ENCODE measurements around the gene UBASH3A. TPM values are rescaled to one million over a fixed set of nuclear protein-coding genes. Genes with fewer than 3 reads are reported as not detected.

UBASH3A gene
- total and polyA plus RNA-seq, 2 donors (not counting 1 experiment from before 2014, with no cell fraction given) = not detected

DNA sequence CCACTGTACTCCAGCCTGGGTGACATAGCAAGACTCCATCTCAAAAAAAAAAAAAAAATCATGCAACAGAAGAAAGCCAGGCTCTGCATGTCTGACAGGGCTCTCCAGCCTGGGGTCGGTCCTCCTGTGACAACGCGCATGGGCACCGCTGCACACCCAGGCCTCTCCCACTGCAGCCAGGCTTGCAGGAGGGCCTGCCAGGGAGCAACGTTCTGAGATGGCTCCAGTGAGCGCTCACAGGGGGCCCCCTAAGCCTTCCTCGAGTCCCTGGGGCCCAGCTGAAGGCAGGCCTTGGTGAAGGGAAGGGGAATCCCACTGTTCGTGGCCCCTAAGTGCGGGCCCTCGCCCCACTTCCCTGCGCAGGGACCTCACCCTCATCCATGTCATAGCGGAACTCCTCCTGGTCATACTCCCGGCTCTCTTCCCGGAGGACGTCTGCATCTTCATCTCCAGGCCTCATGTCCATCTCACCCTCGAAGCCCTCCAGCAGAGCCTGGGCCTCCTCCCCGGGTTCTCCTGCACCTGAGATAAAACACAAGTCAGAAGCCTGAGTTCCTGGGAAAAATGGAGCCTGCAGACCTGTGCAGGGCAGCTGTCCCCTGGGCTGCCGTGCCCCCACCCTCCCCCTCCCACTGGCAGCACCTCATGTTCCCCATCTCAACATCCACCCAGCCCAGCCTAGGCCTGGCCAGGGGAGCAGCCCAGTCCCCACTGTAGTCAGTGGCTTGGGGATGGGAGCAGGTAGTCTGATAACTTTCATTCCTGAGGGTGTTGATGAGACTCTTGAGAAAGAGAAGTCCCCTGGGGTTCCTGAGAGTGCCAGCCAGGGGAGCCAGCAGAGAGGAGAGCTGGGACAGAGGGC is 72.1 kb downstream of the UBASH3A start:
- DNase-seq (ENCODE audit: low read depth in 2 of 2) = no peak
- H2AFZ ChIP-seq (ENCODE audit: low read length) = no peak overlapping the region
- TF ChIP-seq EZH2 (IDR thresholded peaks at IDR 0.05; ENCODE audit: low read length, missing control alignments) = no peak
- TF ChIP-seq, protein P1, sequence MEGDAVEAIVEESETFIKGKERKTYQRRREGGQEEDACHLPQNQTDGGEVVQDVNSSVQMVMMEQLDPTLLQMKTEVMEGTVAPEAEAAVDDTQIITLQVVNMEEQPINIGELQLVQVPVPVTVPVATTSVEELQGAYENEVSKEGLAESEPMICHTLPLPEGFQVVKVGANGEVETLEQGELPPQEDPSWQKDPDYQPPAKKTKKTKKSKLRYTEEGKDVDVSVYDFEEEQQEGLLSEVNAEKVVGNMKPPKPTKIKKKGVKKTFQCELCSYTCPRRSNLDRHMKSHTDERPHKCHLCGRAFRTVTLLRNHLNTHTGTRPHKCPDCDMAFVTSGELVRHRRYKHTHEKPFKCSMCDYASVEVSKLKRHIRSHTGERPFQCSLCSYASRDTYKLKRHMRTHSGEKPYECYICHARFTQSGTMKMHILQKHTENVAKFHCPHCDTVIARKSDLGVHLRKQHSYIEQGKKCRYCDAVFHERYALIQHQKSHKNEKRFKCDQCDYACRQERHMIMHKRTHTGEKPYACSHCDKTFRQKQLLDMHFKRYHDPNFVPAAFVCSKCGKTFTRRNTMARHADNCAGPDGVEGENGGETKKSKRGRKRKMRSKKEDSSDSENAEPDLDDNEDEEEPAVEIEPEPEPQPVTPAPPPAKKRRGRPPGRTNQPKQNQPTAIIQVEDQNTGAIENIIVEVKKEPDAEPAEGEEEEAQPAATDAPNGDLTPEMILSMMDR (conservative IDR thresholded peaks at IDR 0.05 in 1 of 2, IDR thresholded peaks at IDR 0.05 in 1 of 2; ENCODE audit: low read depth in 1 of 2, low read length in 2 of 2) = no peak
- H3K27me3 ChIP-seq (ENCODE audit: control insufficient read depth, insufficient read depth, low read length) = no peaks in the 10 kb centered on the region
- H3K4me3 ChIP-seq (replicated peaks in 1 of 4; ENCODE audit: control extremely low read depth in 1 of 4, insufficient read depth in 1 of 4, low read depth in 3 of 4, low read length in 4 of 4) = no peak overlapping the region
- no peak overlapping the region for H3K4me2 ChIP-seq (ENCODE audit: extremely low read depth, insufficient read depth, low read length)
- H4K20me1 ChIP-seq (ENCODE audit: control insufficient read depth, extremely low read depth, insufficient read depth, low read length) = no peaks in the 10 kb centered on the region
- H3K9ac ChIP-seq (ENCODE audit: insufficient read depth, low read length) = no peak overlapping the region
- H3K4me1 ChIP-seq (ENCODE audit: control insufficient read depth, extremely low read depth, insufficient read depth, low read length) = no peaks in the 10 kb centered on the region
- no peaks in the 10 kb centered on the region for H3K79me2 ChIP-seq (ENCODE audit: control insufficient read depth, insufficient read depth, low read length)
- H3K27ac ChIP-seq (ENCODE audit: insufficient read depth, low read length) = no peak overlapping the region
- H3K9me3 ChIP-seq (ENCODE audit: control insufficient read depth, insufficient read depth, low read depth, low read length) = no peaks in the 10 kb centered on the region
- no peaks in the 10 kb centered on the region for H3K36me3 ChIP-seq (ENCODE audit: control insufficient read depth, insufficient read depth, low read length)

DNA sequence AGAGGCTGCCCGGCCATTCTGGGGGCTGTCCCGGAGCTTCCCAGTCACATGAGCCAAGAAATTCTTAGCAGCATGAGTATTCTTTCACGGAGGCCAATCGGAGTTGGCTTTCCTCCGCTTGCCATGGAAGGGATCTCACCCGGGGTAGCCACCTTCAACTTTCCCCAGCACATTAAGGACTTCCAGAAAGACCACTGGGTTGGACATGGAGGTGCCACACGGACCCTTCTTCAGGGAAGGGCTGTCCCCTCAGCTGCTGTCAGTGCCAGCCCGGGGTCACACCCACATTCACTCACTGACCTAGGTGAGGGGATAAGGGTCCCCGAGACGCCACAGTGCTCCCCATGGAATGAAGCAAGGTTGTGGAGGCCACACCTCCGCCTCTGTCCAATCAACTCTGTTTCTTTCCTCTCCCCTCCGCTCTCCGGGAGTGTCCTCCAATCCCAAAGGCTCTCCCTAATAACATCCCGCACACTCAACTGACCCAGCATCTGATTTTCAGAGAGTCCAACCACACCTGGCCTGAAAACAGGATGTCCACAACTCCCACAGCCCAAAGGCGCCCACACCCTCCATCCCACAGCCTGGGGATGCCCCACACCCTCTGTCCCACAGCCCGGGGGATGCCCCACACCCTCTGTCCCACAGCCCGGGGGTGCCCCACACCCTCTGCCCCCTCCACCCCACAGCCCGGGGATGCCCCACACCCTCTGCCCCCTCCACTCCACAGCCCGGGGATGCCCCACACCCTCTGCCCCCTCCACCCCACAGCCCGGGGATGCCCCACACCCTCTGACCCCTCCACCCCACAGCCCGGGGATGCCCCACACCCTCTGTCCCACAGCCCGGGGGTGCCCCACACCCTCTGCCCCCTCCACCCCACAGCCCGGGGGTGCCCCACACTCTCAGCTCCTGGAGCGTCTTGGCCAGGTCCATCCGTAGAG is 73.0 kb downstream of the UBASH3A start:
- no peak for TF ChIP-seq EZH2 (IDR thresholded peaks at IDR 0.05; ENCODE audit: low read length, missing control alignments)
- TF ChIP-seq, protein P1 (conservative IDR thresholded peaks at IDR 0.05 in 1 of 2, IDR thresholded peaks at IDR 0.05 in 1 of 2; ENCODE audit: low read depth in 1 of 2, low read length in 2 of 2) = no peak
- no peak overlapping the region for H3K4me2 ChIP-seq (ENCODE audit: extremely low read depth, insufficient read depth, low read length)
- H3K27me3 ChIP-seq (ENCODE audit: control insufficient read depth, insufficient read depth, low read length) = no peaks in the 10 kb centered on the region
- H3K4me3 ChIP-seq (replicated peaks in 1 of 4; ENCODE audit: control extremely low read depth in 1 of 4, insufficient read depth in 1 of 4, low read depth in 3 of 4, low read length in 4 of 4) = no peak overlapping the region
- H2AFZ ChIP-seq (ENCODE audit: low read length) = no peak overlapping the region
- H3K36me3 ChIP-seq (ENCODE audit: control insufficient read depth, insufficient read depth, low read length) = no peaks in the 10 kb centered on the region
- no peak overlapping the region for H3K27ac ChIP-seq (ENCODE audit: insufficient read depth, low read length)
- H3K4me1 ChIP-seq (ENCODE audit: control insufficient read depth, extremely low read depth, insufficient read depth, low read length) = no peaks in the 10 kb centered on the region
- H3K79me2 ChIP-seq (ENCODE audit: control insufficient read depth, insufficient read depth, low read length) = no peaks in the 10 kb centered on the region
- DNase-seq (ENCODE audit: low read depth in 2 of 2) = no peak
- no peaks in the 10 kb centered on the region for H3K9me3 ChIP-seq (ENCODE audit: control insufficient read depth, insufficient read depth, low read depth, low read length)
- no peaks in the 10 kb centered on the region for H4K20me1 ChIP-seq (ENCODE audit: control insufficient read depth, extremely low read depth, insufficient read depth, low read length)
- H3K9ac ChIP-seq (ENCODE audit: insufficient read depth, low read length) = no peak overlapping the region

DNA sequence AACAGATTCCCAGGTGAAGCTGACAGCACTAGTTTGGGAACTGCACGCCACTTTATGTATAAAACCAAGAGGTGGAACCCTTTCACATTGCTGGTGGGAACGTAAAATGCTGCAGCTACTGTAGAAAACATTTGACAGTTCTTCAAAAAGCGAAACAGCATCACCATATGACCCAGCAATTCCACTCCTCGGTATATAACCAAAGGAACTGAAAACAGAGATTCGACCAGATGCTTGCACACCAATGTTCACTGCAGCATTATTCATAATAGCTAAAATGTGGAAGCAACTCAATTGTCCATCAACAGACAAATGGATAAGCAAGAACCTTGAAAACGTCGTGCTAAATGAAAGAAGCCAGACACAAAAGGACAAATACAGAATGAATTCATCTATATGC is 74.8 kb downstream of the UBASH3A start:
- TF ChIP-seq, protein P1 (conservative IDR thresholded peaks at IDR 0.05 in 1 of 2, IDR thresholded peaks at IDR 0.05 in 1 of 2; ENCODE audit: low read depth in 1 of 2, low read length in 2 of 2) = no peak
- TF ChIP-seq EZH2 (IDR thresholded peaks at IDR 0.05; ENCODE audit: low read length, missing control alignments) = no peak
- Histone ChIP-seq H2AFZ (ENCODE audit: low read length) (no peak overlapping the region), H3K9ac (ENCODE audit: insufficient read depth, low read length) (no peak overlapping the region), H3K9me3 (ENCODE audit: control insufficient read depth, insufficient read depth, low read depth, low read length) (no peaks in the 10 kb centered on the region), H3K4me2 (ENCODE audit: extremely low read depth, insufficient read depth, low read length) (no peak overlapping the region), H3K79me2 (ENCODE audit: control insufficient read depth, insufficient read depth, low read length) (no peaks in the 10 kb centered on the region), H3K27ac (ENCODE audit: insufficient read depth, low read length) (no peak overlapping the region), H4K20me1 (ENCODE audit: control insufficient read depth, extremely low read depth, insufficient read depth, low read length) (no peaks in the 10 kb centered on the region), H3K4me3 (replicated peaks in 1 of 4; ENCODE audit: control extremely low read depth in 1 of 4, insufficient read depth in 1 of 4, low read depth in 3 of 4, low read length in 4 of 4) (no peak overlapping the region), H3K27me3 (ENCODE audit: control insufficient read depth, insufficient read depth, low read length) (no peaks in the 10 kb centered on the region), H3K36me3 (ENCODE audit: control insufficient read depth, insufficient read depth, low read length) (no peaks in the 10 kb centered on the region), H3K4me1 (ENCODE audit: control insufficient read depth, extremely low read depth, insufficient read depth, low read length) (no peaks in the 10 kb centered on the region)
- no peak for DNase-seq (ENCODE audit: low read depth in 2 of 2)
